IMR-90 (cell line): ENCODE results near the gene PEX10. TPM values are rescaled to one million over a fixed set of nuclear protein-coding genes. Genes with fewer than 3 reads are reported as not detected.

Experiments used
- ATAC-seq: fragments of 200-7000 bp; cut with Tn5 transposase; 2 replicates; pipeline ENCODE4 v1.9.1; 2020; ENCODE audit warnings: low read depth, mild to moderate bottlenecking, moderate library complexity
- BruUV-seq: library from RNA; stranded (reverse); fragments of 400-500 nt; replicated peaks from 2 replicates; lab custom pipeline; 2021; lab: Mats Ljungman, UMichigan
- CTCF ChIA-PET: fragments of 300-600 bp; formaldehyde crosslinking; extraction: SDS; loops from one replicate; lab custom pipeline; 2021; ENCODE audit warnings: antibody characterized with exemption; lab: Yijun Ruan, JAX
- POLR2A ChIA-PET: fragments of 300-600 bp; sonication (Branson Sonifier 250); formaldehyde crosslinking; loops from one replicate; lab custom pipeline; 2022; ENCODE audit warnings: antibody characterized with exemption; ENCODE audit not compliant: unreplicated experiment; lab: Charles Lee
- DNase-seq: peaks from one replicate; pipeline ENCODE4 v3.0.0; 2013
- H2AFZ ChIP-seq: replicated peaks from 2 replicates; pipeline ENCODE3; 2013; ENCODE audit warnings: low read length, mild to moderate bottlenecking; ENCODE audit not compliant: poor library complexity
- H2AK5ac ChIP-seq: 2 replicates; pipeline ENCODE4 v1.6.1; 2013; ENCODE audit warnings: low read depth, low read length, inconsistent platforms
- H2AK9ac ChIP-seq: replicated peaks from 2 replicates; pipeline ENCODE3; 2013; ENCODE audit warnings: mild to moderate bottlenecking, low read depth, low read length, moderate library complexity; ENCODE audit not compliant: poor library complexity
- H2BK120ac ChIP-seq: 2 replicates; pipeline ENCODE4 v1.6.1; 2013; ENCODE audit warnings: low read depth, low read length, inconsistent platforms
- H2BK15ac ChIP-seq: 3 replicates; pipeline ENCODE4 v1.6.1; 2013; ENCODE audit warnings: low read depth, low read length, inconsistent platforms
- H2BK20ac ChIP-seq: 2 replicates; pipeline ENCODE4 v1.6.1; 2013; ENCODE audit warnings: low read depth, mild to moderate bottlenecking, inconsistent platforms, low read length, moderate library complexity
- H2BK5ac ChIP-seq: 2 replicates; pipeline ENCODE4 v1.6.1; 2013; ENCODE audit warnings: mild to moderate bottlenecking, low read depth, low read length, inconsistent platforms; ENCODE audit not compliant: poor library complexity, severe bottlenecking
- H3K14ac ChIP-seq: replicated peaks from 2 replicates; pipeline ENCODE4 v1.6.1; 2013; ENCODE audit warnings: low read depth, low read length, inconsistent platforms
- H3K18ac ChIP-seq: 2 replicates; pipeline ENCODE4 v1.6.1; 2013; ENCODE audit warnings: low read depth, low read length, control low read depth
- H3K23ac ChIP-seq: 2 replicates; pipeline ENCODE4 v1.6.1; 2013; ENCODE audit warnings: low read depth, low read length, inconsistent platforms
- H3K27ac ChIP-seq: 2 replicates; pipeline ENCODE4 v1.5.1; 2013; ENCODE audit warnings: mild to moderate bottlenecking, control low read depth, low read length; ENCODE audit not compliant: insufficient read depth
- H3K27me3 ChIP-seq: 2 replicates; pipeline ENCODE4 v1.6.1; 2013; ENCODE audit warnings: low read length; ENCODE audit not compliant: control insufficient read depth, insufficient read depth
- H3K36me3 ChIP-seq: 2 replicates; pipeline ENCODE4 v1.6.1; 2013; ENCODE audit warnings: low read length, mixed read lengths; ENCODE audit not compliant: control insufficient read depth, insufficient read depth
- H3K4ac ChIP-seq: 2 replicates; pipeline ENCODE4 v1.6.1; 2013; ENCODE audit warnings: low read depth, low read length, inconsistent platforms
- H3K4me1 ChIP-seq: 2 replicates; pipeline ENCODE4 v1.6.1; 2013; ENCODE audit warnings: low read length, mixed read lengths; ENCODE audit not compliant: control insufficient read depth, insufficient read depth
- H3K4me2 ChIP-seq: 2 replicates; pipeline ENCODE4 v1.6.1; 2013; ENCODE audit warnings: low read depth, mild to moderate bottlenecking, control low read depth, low read length, moderate library complexity
- H3K4me3 ChIP-seq: 2 replicates; pipeline ENCODE4 v1.5.1; 2013; ENCODE audit warnings: low read depth, mild to moderate bottlenecking, control low read depth, low read length, moderate library complexity; ENCODE audit not compliant: insufficient read depth
- H3K56ac ChIP-seq: 2 replicates; pipeline ENCODE4 v1.6.1; 2013; ENCODE audit warnings: low read length, inconsistent platforms; ENCODE audit not compliant: insufficient read depth; ENCODE audit errors: extremely low read depth
- H3K79me1 ChIP-seq, 2 experiments: 2 replicates each; pipeline ENCODE4 v1.6.1; 2013; ENCODE audit warnings: low read length in 2 of 2, inconsistent platforms in 1 of 2, low read depth in 1 of 2
- H3K9ac ChIP-seq: 2 replicates; pipeline ENCODE4 v1.6.1; 2013; ENCODE audit warnings: low read depth, low read length, control low read depth
- H3K9me1 ChIP-seq: 2 replicates; pipeline ENCODE4 v1.6.1; 2013; ENCODE audit warnings: low read length, inconsistent platforms; ENCODE audit not compliant: insufficient read depth
- H3K9me3 ChIP-seq: 2 replicates; pipeline ENCODE4 v1.6.1; 2013; ENCODE audit warnings: low read length; ENCODE audit not compliant: control insufficient read depth, insufficient read depth
- H4K20me1 ChIP-seq: 2 replicates; pipeline ENCODE4 v1.6.1; 2013; ENCODE audit warnings: low read length, inconsistent platforms; ENCODE audit not compliant: insufficient read depth
- H4K5ac ChIP-seq: 2 replicates; pipeline ENCODE4 v1.6.1; 2013; ENCODE audit warnings: mild to moderate bottlenecking, low read depth, low read length, control low read depth
- H4K8ac ChIP-seq, 2 experiments: 2 replicates each; pipeline ENCODE4 v1.6.1; 2013; ENCODE audit warnings: low read depth in 2 of 2, low read length in 2 of 2, control low read depth in 1 of 2, inconsistent platforms in 1 of 2
- H4K91ac ChIP-seq: 2 replicates; pipeline ENCODE4 v1.6.1; 2013; ENCODE audit warnings: low read depth, low read length, inconsistent platforms; ENCODE audit not compliant: insufficient read depth
- BHLHE40 ChIP-seq: fragments of 150-350 bp; IDR thresholded peaks from 2 replicates; pipeline ENCODE4 v1.6.1; 2016; ENCODE audit warnings: mild to moderate bottlenecking, low read depth, low read length
- CEBPB ChIP-seq: IDR thresholded peaks from 2 replicates; pipeline ENCODE4 v1.6.1; 2012; ENCODE audit warnings: low read depth, low read length, improper control_type of control experiment
- CHD1 ChIP-seq: IDR thresholded peaks from 2 replicates; pipeline ENCODE4 v1.6.1; 2012; ENCODE audit warnings: low read depth, low read length, improper control_type of control experiment
- FOS ChIP-seq: fragments of 150-350 bp; IDR thresholded peaks from 2 replicates; pipeline ENCODE4 v1.6.1; 2016; ENCODE audit warnings: low read depth, low read length
- MAFK ChIP-seq: IDR thresholded peaks from 2 replicates; pipeline ENCODE4 v1.6.1; 2012; ENCODE audit warnings: low read depth, low read length, improper control_type of control experiment
- MAZ ChIP-seq: IDR thresholded peaks from 2 replicates; pipeline ENCODE4 v1.6.1; 2012; ENCODE audit warnings: low read depth, mild to moderate bottlenecking, low read length, improper control_type of control experiment, moderate library complexity, borderline replicate concordance
- MXI1 ChIP-seq: IDR thresholded peaks from 2 replicates; pipeline ENCODE4 v1.6.1; 2012; ENCODE audit warnings: low read depth, mild to moderate bottlenecking, low read length, moderate library complexity, borderline replicate concordance
- NFE2L2 ChIP-seq: fragments of 150-350 bp; IDR thresholded peaks from 2 replicates; pipeline ENCODE4 v1.6.1; 2016; ENCODE audit warnings: low read depth, mild to moderate bottlenecking, low read length
- POLR2A ChIP-seq: IDR thresholded peaks from 2 replicates; pipeline ENCODE4 v1.6.1; 2012; ENCODE audit warnings: mild to moderate bottlenecking, low read depth, low read length
- RAD21 ChIP-seq: IDR thresholded peaks from 2 replicates; pipeline ENCODE4 v1.6.1; 2012; ENCODE audit warnings: low read length, improper control_type of control experiment
- RCOR1 ChIP-seq: IDR thresholded peaks from 2 replicates; pipeline ENCODE4 v1.6.1; 2012; ENCODE audit warnings: mild to moderate bottlenecking, low read length, improper control_type of control experiment; ENCODE audit not compliant: insufficient replicate concordance
- RFX5 ChIP-seq: IDR thresholded peaks from 2 replicates; pipeline ENCODE4 v1.8.0; 2012; ENCODE audit warnings: low read depth, mild to moderate bottlenecking, low read length, moderate library complexity
- WGBS, 2 experiments: methylation state at CpG; one replicate each; pipeline versions ENCODE4 v1.1.5 to v1.1.7; 2013; ENCODE audit warnings: missing lambda C conversion rate in 2 of 2; ENCODE audit not compliant: insufficient read length in 1 of 2; ENCODE audit errors: extremely low coverage in 2 of 2; 5-methylcytosine and 5-hydroxymethylcytosine counted together
- dilution Hi-C: fragments of 300-500 bp; cut with HindIII; formaldehyde crosslinking; loops from one replicate; pipeline ENCODE4 v1.14.3; 2018; ENCODE audit warnings: low sequenced_read_pairs; ENCODE audit not compliant: unreplicated experiment
- in situ Hi-C: fragments of 300-500 bp; cut with MboI; formaldehyde crosslinking; loops from 3 replicates; pipeline ENCODE4 v1.14.3; 2019; ENCODE audit warnings: low sequenced_read_pairs, inconsistent platforms, mixed read lengths
- intact Hi-C: fragments of 100-400 bp; cut with micrococcal nuclease; formaldehyde crosslinking; loops from 2 replicates; pipeline ENCODE4 v1.10.0; 2022
- polyA plus RNA-seq, 3 experiments: library from polyadenylated mRNA; depleted of rRNA; stranded (reverse); fragments of >200 nt; gene quantifications; 2 replicates each; pipeline ENCODE4 v1.2.3, GENCODE V29; 2012; ENCODE audit warnings: low replicate concordance in 1 of 3
- total RNA-seq: library from RNA; depleted of rRNA; stranded (reverse); fragments of >200 nt; gene quantifications from 2 replicates; pipeline ENCODE4 v1.2.3, GENCODE V29; 2012
- TF ChIP-seq, protein P1 (sequence below): fragments of 150-350 bp; IDR thresholded peaks from 2 replicates; pipeline ENCODE4 v1.6.1; 2016; ENCODE audit warnings: low read depth, mild to moderate bottlenecking, low read length, moderate library complexity, borderline replicate concordance
- TF ChIP-seq, protein P2 (sequence below): conservative IDR thresholded peaks from 2 replicates; pipeline ENCODE4 v1.5.1; 2012; ENCODE audit warnings: mild to moderate bottlenecking, low read depth, low read length, improper control_type of control experiment
- TF ChIP-seq, protein P3 (sequence below): fragments of 150-350 bp; IDR thresholded peaks from 2 replicates; pipeline ENCODE4 v1.6.1; 2017; ENCODE audit warnings: mild to moderate bottlenecking, antibody characterized with exemption, low read length, low read depth

PEX10 gene
- total and polyA plus RNA-seq, 2 of the 4 experiments (the other 2 are of a cell fraction) = 16.9 to 19.7 TPM

DNA sequence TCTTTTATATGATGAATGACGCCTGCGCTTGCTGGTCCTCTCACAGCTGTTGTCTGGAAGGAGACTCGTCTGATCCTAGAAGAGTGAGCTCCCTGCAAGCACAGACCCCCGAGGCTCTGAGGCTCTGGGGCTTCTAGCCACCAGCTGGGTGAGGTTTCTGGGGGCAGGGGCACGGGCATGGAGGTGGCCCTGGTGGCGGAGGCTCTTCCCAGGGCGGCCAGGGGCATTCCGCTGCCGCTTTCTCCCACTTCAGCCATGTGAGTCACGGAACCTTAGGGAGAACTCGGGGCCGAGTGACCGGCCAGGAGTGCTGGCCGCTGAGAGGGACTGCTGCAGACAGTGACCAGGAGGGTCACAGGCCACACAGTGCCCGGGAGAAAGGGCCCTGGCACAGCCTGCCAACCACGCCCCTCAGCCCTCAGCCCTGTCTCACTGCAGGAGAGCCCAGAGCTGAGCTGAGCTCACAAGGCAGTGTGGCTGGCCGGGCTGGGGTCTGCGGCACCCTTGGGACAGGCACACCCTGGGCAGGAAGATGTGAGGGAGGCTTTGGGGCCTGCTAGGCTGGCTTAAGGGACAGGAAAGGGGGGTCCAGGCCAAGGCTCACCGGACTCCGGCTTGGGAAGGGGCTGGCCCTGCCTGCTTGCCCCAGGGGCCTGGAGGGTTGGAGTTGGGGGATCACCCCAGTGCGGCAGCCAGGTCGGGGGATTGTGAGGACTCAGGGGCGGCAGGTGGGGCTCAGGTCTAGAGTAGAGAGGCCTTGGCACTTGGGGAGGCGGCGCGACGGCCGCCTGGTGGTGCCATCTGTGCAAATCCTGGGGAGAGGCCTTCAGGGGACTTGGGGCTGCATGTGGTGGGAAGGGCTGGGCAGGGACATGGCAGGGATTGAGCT lies 56.7 kb downstream of the PEX10 start:
- Histone ChIP-seq H3K14ac (no peak overlapping the region), H2AK9ac (no peak overlapping the region), H3K4me2 (no peak overlapping the region), H3K36me3 (no peaks in the 10 kb centered on the region), H2BK120ac (no peak overlapping the region), H3K18ac (no peak overlapping the region), H3K56ac (no peak overlapping the region), H3K9me1 (no peaks in the 10 kb centered on the region), H2BK15ac (no peak overlapping the region), H3K23ac (no peak overlapping the region), H2BK20ac (no peak overlapping the region), H4K20me1 (no peaks in the 10 kb centered on the region), H3K4me3 (no peak overlapping the region), H3K27me3 (no peaks in the 10 kb centered on the region), H4K91ac (no peak overlapping the region), H2AFZ (no peak overlapping the region), H3K79me1 (no peaks in the 10 kb centered on the region), H3K27ac (no peak overlapping the region), H4K8ac (no peak overlapping the region), H2BK5ac (no peak overlapping the region), H4K5ac (no peak overlapping the region), H3K4ac (no peak overlapping the region), H3K9ac (no peak overlapping the region), H2AK5ac (no peak overlapping the region), H3K9me3 (no peaks in the 10 kb centered on the region), H3K4me1 (0 out of 2 replicates have a peak, but pooled peaks cover 1% of the 10 kb centered on the region)
- DNase-seq (no peak), ATAC-seq (no peak)
- intact Hi-C loops = no loop called here
- dilution Hi-C loops = no loop called here
- CTCF ChIA-PET = no interaction called here
- BruUV-seq = no TSS peak
- in situ Hi-C loops = loop anchor here (25.0 kb wide), 1 partner anchor 393 kb away; no protein-coding TSS in a partner anchor
- POLR2A ChIA-PET = no interaction called here
- WGBS, 2 experiments = 86% methylated on average over 21 of the region's 28 CpGs; no CpG with 5 or more reads in 1 of the 2 experiments
- TF ChIP-seq FOS (no peak), RAD21 (no peak), CEBPB (no peak), RCOR1 (no peak), MAFK (no peak), MXI1 (no peak), BHLHE40 (no peak), POLR2A (no peak), RFX5 (no peak), MAZ (no peak), NFE2L2 (no peak), CHD1 (no peak)
- TF ChIP-seq, protein P1, sequence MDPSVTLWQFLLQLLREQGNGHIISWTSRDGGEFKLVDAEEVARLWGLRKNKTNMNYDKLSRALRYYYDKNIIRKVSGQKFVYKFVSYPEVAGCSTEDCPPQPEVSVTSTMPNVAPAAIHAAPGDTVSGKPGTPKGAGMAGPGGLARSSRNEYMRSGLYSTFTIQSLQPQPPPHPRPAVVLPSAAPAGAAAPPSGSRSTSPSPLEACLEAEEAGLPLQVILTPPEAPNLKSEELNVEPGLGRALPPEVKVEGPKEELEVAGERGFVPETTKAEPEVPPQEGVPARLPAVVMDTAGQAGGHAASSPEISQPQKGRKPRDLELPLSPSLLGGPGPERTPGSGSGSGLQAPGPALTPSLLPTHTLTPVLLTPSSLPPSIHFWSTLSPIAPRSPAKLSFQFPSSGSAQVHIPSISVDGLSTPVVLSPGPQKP = no peak
- TF ChIP-seq, protein P2, sequence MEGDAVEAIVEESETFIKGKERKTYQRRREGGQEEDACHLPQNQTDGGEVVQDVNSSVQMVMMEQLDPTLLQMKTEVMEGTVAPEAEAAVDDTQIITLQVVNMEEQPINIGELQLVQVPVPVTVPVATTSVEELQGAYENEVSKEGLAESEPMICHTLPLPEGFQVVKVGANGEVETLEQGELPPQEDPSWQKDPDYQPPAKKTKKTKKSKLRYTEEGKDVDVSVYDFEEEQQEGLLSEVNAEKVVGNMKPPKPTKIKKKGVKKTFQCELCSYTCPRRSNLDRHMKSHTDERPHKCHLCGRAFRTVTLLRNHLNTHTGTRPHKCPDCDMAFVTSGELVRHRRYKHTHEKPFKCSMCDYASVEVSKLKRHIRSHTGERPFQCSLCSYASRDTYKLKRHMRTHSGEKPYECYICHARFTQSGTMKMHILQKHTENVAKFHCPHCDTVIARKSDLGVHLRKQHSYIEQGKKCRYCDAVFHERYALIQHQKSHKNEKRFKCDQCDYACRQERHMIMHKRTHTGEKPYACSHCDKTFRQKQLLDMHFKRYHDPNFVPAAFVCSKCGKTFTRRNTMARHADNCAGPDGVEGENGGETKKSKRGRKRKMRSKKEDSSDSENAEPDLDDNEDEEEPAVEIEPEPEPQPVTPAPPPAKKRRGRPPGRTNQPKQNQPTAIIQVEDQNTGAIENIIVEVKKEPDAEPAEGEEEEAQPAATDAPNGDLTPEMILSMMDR = no peak
- TF ChIP-seq, protein P3, sequence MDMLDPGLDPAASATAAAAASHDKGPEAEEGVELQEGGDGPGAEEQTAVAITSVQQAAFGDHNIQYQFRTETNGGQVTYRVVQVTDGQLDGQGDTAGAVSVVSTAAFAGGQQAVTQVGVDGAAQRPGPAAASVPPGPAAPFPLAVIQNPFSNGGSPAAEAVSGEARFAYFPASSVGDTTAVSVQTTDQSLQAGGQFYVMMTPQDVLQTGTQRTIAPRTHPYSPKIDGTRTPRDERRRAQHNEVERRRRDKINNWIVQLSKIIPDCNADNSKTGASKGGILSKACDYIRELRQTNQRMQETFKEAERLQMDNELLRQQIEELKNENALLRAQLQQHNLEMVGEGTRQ = no peak
